Measurements from ENCODE around the gene TNS3.

TNS3 gene

GRCh38 chr7:47506382-47507339, 75.2 kb downstream of the TNS3 start:
- no peak for DNase-seq (ENCODE audit: low read depth in 2 of 2)

- no peak for DNase-seq (ENCODE audit: low read depth in 2 of 2)
Observed at GRCh38 chr7:47505312-47506007, 76.5 kb downstream of the TNS3 start.

GRCh38 chr7:47504551-47505311, 77.2 kb downstream of the TNS3 start:
- DNase-seq (ENCODE audit: low read depth in 2 of 2), result no peak

GRCh38 chr7:47503281-47503680, 78.6 kb downstream of the TNS3 start:
- DNase-seq (ENCODE audit: low read depth in 2 of 2), result no peak

GRCh38 chr7:47502240-47502877, 79.6 kb downstream of the TNS3 start:
- DNase-seq (ENCODE audit: low read depth in 2 of 2), result no peak

- no peak for DNase-seq (ENCODE audit: low read depth in 2 of 2)
Observed at GRCh38 chr7:47501406-47501805, 80.5 kb downstream of the TNS3 start.

GRCh38 chr7:47500103-47500563, 81.8 kb downstream of the TNS3 start:
- no peak for DNase-seq (ENCODE audit: low read depth in 2 of 2)

GRCh38 chr7:47498229-47499056, 83.5 kb downstream of the TNS3 start:
- DNase-seq (ENCODE audit: low read depth in 2 of 2), result no peak

GRCh38 chr7:47497367-47498096, 84.4 kb downstream of the TNS3 start:
- no peak for DNase-seq (ENCODE audit: low read depth in 2 of 2)

GRCh38 chr7:47496666-47497065, 85.2 kb downstream of the TNS3 start:
- DNase-seq (ENCODE audit: low read depth in 2 of 2), result no peak

GRCh38 chr7:47496056-47496665, 85.8 kb downstream of the TNS3 start:
- no peak for DNase-seq (ENCODE audit: low read depth in 2 of 2)

- DNase-seq (ENCODE audit: low read depth in 2 of 2), result no peak
Observed at GRCh38 chr7:47493976-47494911, 87.7 kb downstream of the TNS3 start.

- no peak for DNase-seq (ENCODE audit: low read depth in 2 of 2)
Observed at GRCh38 chr7:47492716-47493325, 89.1 kb downstream of the TNS3 start.

- DNase-seq (ENCODE audit: low read depth in 2 of 2), result no peak
Observed at GRCh38 chr7:47490501-47491265, 91.2 kb downstream of the TNS3 start.

- no peak for DNase-seq (ENCODE audit: low read depth in 2 of 2)
Observed at GRCh38 chr7:47489624-47490023, 92.3 kb downstream of the TNS3 start.

- DNase-seq (ENCODE audit: low read depth in 2 of 2), result no peak
Observed at GRCh38 chr7:47488969-47489342, 93.0 kb downstream of the TNS3 start.

Data from stimulated activated CD4-positive, alpha-beta T cell treated with anti-CD3 and anti-CD28 coated beads, Interleukin-12 subunit alpha, Interleukin-12 subunit beta, amount 100 ng/mL, for 24 hours (primary cell).